Measurements from ENCODE around the gene PRIMA1. TPM values are rescaled to one million over a fixed set of nuclear protein-coding genes. Genes with fewer than 3 reads are reported as not detected.

Gene PRIMA1
- total RNA-seq, 1 donor from 2014 or later, result not detected

GRCh38 chr14:93688239-93688666 lies 100.0 kb downstream of the PRIMA1 start:
- no peak for DNase-seq (ENCODE audit: extremely low read depth, low read depth, low spot score)

- DNase-seq (ENCODE audit: extremely low read depth, low read depth, low spot score), result no peak
These were observed 102.0 kb downstream of the PRIMA1 start for GRCh38 chr14:93686268-93686667.

GRCh38 chr14:93685121-93685895 lies 103.0 kb downstream of the PRIMA1 start:
- DNase-seq (ENCODE audit: extremely low read depth, low read depth, low spot score), result no peak

- DNase-seq (ENCODE audit: extremely low read depth, low read depth, low spot score), result no peak
These were observed 105.1 kb downstream of the PRIMA1 start for GRCh38 chr14:93683226-93683625.

- no peak for DNase-seq (ENCODE audit: extremely low read depth, low read depth, low spot score)
These were observed 105.8 kb downstream of the PRIMA1 start for GRCh38 chr14:93682459-93682858.

- no peak for DNase-seq (ENCODE audit: extremely low read depth, low read depth, low spot score)
These were observed 111.8 kb downstream of the PRIMA1 start for GRCh38 chr14:93676416-93676958.

GRCh38 chr14:93675651-93676050 lies 112.6 kb downstream of the PRIMA1 start:
- no peak for DNase-seq (ENCODE audit: extremely low read depth, low read depth, low spot score)

GRCh38 chr14:93674343-93674742 lies 113.9 kb downstream of the PRIMA1 start:
- DNase-seq (ENCODE audit: extremely low read depth, low read depth, low spot score), result no peak

GRCh38 chr14:93669632-93670031 lies 118.7 kb downstream of the PRIMA1 start:
- no peak for DNase-seq (ENCODE audit: extremely low read depth, low read depth, low spot score)

Other genes with a start within 250 kb of the PRIMA1 start
- not detected in 2 replicates for gene FAM181A, start 138.9 kb upstream of the PRIMA1 start, total RNA-seq
- 0.35 and 0.58 TPM in 2 replicates for gene ASB2, start 188.1 kb upstream of the PRIMA1 start, total RNA-seq
- not detected in 2 replicates for gene CCDC197, start 208.8 kb upstream of the PRIMA1 start, total RNA-seq
- 5.7 and 8.2 TPM in 2 replicates for gene OTUB2, start 237.9 kb upstream of the PRIMA1 start, total RNA-seq